Measurements from ENCODE around the gene CDK5RAP2.
A peak's percentile ranks its signal among the peaks of the same experiment; 100 is the strongest.

The CDK5RAP2 gene

DNA sequence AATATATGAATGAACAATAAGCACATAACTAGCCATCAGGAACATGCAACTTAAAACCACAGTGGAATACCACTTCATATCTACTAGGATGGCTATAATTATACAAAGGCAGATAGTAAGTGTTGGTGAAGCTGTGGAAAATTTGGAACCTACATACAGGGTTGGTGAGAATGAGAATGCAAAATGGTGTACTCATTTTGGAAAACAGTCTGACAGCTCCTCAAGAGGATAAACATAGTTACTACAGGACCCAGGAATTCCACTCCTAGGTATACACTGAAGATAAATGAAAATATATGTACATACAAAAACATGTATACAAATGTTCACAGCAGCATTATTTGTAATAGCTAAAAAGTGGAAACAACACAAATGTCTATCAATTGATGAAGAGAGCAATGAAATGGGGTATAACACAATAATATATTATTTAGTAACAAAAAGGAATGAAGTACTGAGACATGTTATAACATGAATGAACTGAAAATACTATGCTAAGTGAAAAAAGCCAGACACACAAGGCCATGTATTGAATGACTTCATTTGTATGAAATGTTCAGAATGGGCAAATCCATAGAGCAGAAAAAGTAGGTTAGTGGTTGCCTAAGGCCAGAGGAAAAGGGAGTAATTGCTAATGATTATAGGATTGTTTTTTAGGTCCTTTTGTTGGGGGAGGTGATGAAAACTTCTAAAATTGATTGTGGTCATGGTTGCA lies 31.2 kb upstream of the CDK5RAP2 start:
- TF ChIP-seq TCF12 (IDR thresholded peaks at IDR 0.05; ENCODE audit: low read depth) = no peak
- TF ChIP-seq ZBTB7A (IDR thresholded peaks at IDR 0.05; ENCODE audit: low read depth) = no peak
- peak; percentile 37 for TF ChIP-seq RAD21 (IDR thresholded peaks at IDR 0.05; ENCODE audit: low read depth)

DNA sequence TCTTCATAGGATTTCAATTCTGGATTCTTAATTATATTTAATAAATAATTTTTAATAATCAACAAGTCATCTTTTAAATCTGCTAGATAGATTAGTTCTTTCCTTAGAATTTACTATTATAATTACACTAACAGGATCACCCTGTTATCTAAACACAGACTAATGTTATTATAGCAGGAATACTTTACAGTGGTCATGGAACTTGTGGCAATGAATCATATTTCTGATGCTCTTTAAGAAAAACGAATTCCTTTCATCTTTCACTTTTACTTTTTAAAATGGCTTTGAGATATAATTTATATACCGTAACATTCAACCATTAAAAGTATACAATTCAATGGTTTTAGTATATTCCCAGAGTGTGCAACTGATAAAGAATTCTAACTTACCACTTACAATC lies 29.7 kb upstream of the CDK5RAP2 start:
- TF ChIP-seq, protein P1, sequence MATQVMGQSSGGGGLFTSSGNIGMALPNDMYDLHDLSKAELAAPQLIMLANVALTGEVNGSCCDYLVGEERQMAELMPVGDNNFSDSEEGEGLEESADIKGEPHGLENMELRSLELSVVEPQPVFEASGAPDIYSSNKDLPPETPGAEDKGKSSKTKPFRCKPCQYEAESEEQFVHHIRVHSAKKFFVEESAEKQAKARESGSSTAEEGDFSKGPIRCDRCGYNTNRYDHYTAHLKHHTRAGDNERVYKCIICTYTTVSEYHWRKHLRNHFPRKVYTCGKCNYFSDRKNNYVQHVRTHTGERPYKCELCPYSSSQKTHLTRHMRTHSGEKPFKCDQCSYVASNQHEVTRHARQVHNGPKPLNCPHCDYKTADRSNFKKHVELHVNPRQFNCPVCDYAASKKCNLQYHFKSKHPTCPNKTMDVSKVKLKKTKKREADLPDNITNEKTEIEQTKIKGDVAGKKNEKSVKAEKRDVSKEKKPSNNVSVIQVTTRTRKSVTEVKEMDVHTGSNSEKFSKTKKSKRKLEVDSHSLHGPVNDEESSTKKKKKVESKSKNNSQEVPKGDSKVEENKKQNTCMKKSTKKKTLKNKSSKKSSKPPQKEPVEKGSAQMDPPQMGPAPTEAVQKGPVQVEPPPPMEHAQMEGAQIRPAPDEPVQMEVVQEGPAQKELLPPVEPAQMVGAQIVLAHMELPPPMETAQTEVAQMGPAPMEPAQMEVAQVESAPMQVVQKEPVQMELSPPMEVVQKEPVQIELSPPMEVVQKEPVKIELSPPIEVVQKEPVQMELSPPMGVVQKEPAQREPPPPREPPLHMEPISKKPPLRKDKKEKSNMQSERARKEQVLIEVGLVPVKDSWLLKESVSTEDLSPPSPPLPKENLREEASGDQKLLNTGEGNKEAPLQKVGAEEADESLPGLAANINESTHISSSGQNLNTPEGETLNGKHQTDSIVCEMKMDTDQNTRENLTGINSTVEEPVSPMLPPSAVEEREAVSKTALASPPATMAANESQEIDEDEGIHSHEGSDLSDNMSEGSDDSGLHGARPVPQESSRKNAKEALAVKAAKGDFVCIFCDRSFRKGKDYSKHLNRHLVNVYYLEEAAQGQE (IDR thresholded peaks at IDR 0.05; ENCODE audit: low read depth) = no peak
- TF ChIP-seq, protein P2, sequence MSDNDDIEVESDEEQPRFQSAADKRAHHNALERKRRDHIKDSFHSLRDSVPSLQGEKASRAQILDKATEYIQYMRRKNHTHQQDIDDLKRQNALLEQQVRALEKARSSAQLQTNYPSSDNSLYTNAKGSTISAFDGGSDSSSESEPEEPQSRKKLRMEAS (IDR thresholded peaks at IDR 0.05) = no peak

DNA sequence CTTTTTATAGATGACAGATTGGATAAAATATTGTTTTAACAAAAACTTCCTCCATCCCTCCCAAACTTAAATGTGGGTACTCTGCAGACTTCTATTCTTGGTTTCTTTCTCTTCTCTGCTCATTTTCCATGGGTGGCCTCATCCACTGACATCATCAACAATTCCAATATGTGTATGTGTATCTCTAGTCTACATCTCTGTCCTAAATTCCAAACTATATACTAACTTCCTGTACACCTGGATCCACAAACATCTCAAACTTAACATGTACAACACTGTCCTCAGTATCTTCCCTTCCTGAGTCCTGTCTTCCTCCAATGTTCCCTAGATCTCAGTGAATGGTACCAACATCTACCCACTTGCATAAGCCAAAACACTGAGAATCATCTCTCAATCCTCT lies 28.5 kb upstream of the CDK5RAP2 start:
- TF ChIP-seq EP300 (IDR thresholded peaks at IDR 0.05; ENCODE audit: borderline replicate concordance) (no peak), TEAD4 (IDR thresholded peaks at IDR 0.05) (no peak)
- TF ChIP-seq, protein P2 (IDR thresholded peaks at IDR 0.05) = no peak

DNA sequence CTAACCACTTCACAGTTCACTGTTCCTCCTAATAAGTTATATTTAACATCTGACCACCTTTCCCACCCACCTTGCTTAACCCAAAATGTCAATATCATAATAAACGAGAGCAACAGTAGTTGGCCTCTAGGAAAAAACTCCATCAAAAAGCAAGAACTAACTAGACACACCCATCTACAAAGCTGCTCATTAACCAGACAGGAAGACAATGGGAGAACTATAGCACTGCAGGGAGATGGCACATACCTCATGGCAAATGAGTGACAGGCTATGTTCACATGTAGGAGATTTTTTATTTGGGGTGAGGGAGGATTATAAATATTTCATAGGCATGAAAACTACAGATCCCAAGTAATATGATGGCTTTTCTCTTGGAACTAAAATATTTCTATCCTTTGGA lies 23.6 kb upstream of the CDK5RAP2 start:
- TF ChIP-seq TAF1 (IDR thresholded peaks at IDR 0.05; ENCODE audit: low read depth) (no peak), CEBPB (IDR thresholded peaks at IDR 0.05) (no peak), EP300 (IDR thresholded peaks at IDR 0.05; ENCODE audit: borderline replicate concordance) (no peak)
- TF ChIP-seq, protein P3, sequence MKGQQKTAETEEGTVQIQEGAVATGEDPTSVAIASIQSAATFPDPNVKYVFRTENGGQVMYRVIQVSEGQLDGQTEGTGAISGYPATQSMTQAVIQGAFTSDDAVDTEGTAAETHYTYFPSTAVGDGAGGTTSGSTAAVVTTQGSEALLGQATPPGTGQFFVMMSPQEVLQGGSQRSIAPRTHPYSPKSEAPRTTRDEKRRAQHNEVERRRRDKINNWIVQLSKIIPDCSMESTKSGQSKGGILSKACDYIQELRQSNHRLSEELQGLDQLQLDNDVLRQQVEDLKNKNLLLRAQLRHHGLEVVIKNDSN (IDR thresholded peaks at IDR 0.05) = no peak
- TF ChIP-seq, protein P2 (IDR thresholded peaks at IDR 0.05) = no peak

DNA sequence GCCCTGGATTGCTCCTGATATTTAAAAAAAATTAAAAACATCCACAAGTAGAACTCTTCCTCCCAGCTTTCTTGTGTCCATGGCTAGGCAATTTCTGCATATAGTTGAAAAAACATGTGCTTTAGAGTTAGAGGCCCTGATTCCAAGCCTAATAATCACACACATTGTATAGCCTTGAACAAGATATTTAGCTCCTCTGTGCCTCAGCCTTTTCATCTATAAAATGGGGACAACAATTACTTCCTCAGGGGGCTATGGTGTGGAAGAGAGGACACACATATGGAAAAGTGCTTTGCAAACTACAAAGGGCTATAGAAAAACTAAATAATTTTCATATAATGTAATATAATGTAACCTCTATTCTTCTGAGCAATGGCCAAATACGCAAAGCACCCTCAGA lies 23.0 kb upstream of the CDK5RAP2 start:
- no peak for TF ChIP-seq ZBTB7A (IDR thresholded peaks at IDR 0.05; ENCODE audit: low read depth)

DNA sequence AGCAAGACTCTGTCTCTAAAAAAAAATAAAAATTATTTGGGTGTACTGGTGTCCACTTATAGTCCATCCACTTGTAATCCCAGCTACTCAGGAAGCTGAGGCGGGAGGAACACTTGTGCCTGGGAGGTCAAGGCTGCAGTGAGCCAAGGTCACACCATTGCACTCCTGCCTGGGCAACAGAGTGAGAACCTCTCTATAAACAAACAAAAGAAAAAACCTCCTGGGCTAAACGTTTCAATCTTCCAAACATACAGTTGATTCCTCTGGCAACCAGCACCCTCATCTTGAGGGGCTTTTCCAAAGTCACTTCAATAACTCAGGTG lies 13.9 kb upstream of the CDK5RAP2 start:
- TF ChIP-seq ZBTB7A (IDR thresholded peaks at IDR 0.05; ENCODE audit: low read depth) (no peak), EGR1 (IDR thresholded peaks at IDR 0.05) (no peak), CREB1 (IDR thresholded peaks at IDR 0.05; ENCODE audit: low read depth) (no peak), NFIC (IDR thresholded peaks at IDR 0.05) (no peak), CEBPB (IDR thresholded peaks at IDR 0.05) (no peak), YY1 (IDR thresholded peaks at IDR 0.05; ENCODE audit: low read depth) (no peak), EP300 (IDR thresholded peaks at IDR 0.05; ENCODE audit: borderline replicate concordance) (no peak)
- TF ChIP-seq, protein P2 (IDR thresholded peaks at IDR 0.05) = no peak

DNA sequence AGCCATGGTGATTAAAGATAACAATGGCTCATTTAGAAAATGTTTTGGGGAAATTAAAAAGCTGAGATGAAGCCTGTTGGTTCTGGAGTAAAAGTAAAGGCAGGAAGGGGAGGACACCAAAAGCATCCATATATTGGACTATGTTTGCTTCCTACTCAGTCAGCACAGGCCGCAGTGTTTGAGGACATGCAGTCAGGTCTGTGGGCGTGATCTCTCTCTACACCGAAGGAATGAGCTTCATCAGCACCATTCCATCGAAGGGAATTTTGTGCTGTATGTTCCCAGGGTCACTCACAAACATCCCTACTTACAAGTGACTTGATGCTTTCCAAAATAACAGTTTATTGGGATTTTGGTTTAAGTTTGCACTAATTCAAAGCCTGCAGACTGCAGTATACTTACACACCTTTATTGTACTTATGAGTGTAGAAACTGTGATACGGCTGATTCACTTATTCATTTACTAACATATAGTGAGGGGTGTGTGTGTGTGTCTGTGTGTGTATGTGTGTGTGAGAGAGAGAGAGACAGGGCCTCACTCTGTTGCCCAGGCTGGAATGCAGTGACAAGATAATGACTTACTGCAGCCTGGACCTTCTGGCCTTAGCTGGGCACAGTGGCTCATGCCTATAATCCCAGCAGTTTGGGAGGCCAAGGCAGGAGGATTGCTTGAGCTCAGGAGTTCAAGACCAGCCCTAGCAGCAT lies 13.4 kb upstream of the CDK5RAP2 start:
- TF ChIP-seq, protein P2 (IDR thresholded peaks at IDR 0.05) = no peak
- no peak for TF ChIP-seq TEAD4 (IDR thresholded peaks at IDR 0.05)
- TF ChIP-seq EP300 (IDR thresholded peaks at IDR 0.05; ENCODE audit: borderline replicate concordance) = no peak
- TF ChIP-seq ZBTB7A (IDR thresholded peaks at IDR 0.05; ENCODE audit: low read depth) = no peak
- TF ChIP-seq, protein P3 (IDR thresholded peaks at IDR 0.05) = no peak
- TF ChIP-seq CREB1 (IDR thresholded peaks at IDR 0.05; ENCODE audit: low read depth) = no peak
- TF ChIP-seq TAF1 (IDR thresholded peaks at IDR 0.05; ENCODE audit: low read depth) = no peak
- no peak for TF ChIP-seq YY1 (IDR thresholded peaks at IDR 0.05; ENCODE audit: low read depth)

DNA sequence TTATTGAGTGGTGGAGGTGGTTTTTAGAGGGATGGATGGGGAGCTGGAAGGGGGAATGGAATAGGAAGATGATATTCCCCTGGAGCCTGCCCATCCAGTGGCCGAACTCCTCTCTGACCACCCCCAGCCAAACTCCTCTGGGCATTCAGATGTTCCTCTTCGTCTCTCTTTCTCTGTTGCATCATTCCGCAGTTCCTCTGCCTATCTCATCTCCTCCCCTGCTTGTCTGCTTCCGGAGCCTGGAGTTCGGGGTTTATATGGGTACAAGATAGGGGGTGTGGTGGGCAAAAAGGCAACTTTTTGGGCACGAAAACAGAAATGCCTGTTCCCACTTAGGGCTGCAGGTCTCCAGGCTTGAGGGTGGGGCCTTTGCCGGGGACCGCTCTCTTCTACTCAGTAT lies 12.2 kb upstream of the CDK5RAP2 start:
- no peak for TF ChIP-seq RAD21 (IDR thresholded peaks at IDR 0.05; ENCODE audit: low read depth)

DNA sequence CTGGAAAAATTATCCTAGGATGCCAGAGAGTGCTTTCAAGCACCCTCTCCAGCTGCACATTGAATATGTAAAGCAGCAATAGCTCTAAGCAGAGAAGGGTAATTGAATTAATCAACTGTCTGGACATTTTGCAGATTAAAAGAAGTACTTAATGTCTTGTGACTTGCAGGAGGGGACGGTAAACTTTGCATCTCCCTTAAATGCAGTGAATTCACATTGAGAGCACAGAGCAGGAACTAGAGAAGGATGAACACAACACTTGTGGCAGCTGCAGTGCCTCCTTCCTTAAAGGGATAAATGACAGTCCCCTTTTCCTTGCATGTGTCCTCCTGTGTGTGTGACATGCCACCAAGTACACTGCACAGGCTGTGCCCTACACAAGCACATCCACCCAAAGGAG lies 7.4 kb upstream of the CDK5RAP2 start:
- TF ChIP-seq TAF1 (IDR thresholded peaks at IDR 0.05; ENCODE audit: low read depth) = no peak
- TF ChIP-seq CREB1 (IDR thresholded peaks at IDR 0.05; ENCODE audit: low read depth) = no peak
- no peak for TF ChIP-seq TCF12 (IDR thresholded peaks at IDR 0.05; ENCODE audit: low read depth)
- no peak for TF ChIP-seq EP300 (IDR thresholded peaks at IDR 0.05; ENCODE audit: borderline replicate concordance)
- TF ChIP-seq CEBPB (IDR thresholded peaks at IDR 0.05) = no peak
- no peak for TF ChIP-seq TEAD4 (IDR thresholded peaks at IDR 0.05)
- no peak for TF ChIP-seq NFIC (IDR thresholded peaks at IDR 0.05)
- TF ChIP-seq, protein P1 (IDR thresholded peaks at IDR 0.05; ENCODE audit: low read depth) = no peak
- TF ChIP-seq ZBTB7A (IDR thresholded peaks at IDR 0.05; ENCODE audit: low read depth) = no peak
- TF ChIP-seq, protein P3 (IDR thresholded peaks at IDR 0.05) = no peak
- TF ChIP-seq YY1 (IDR thresholded peaks at IDR 0.05; ENCODE audit: low read depth) = no peak
- TF ChIP-seq, protein P2 (IDR thresholded peaks at IDR 0.05) = no peak
